ENCODE measurements around the gene PINLYP.

The PINLYP gene

GRCh38 chr19:43532962-43533545 lies 42.5 kb upstream of the PINLYP start, which contains the start of gene ZNF575:
TSS of gene ZNF575 (plus strand) at chr19:43533188. CDS start at chr19:43534423, 1,235 bp downstream.
- CTCF ChIA-PET = interaction anchor here (0.9 kb wide), 1 partner anchor 85 kb away, joined by 4 read pairs; no protein-coding TSS in a partner anchor
- TF ChIP-seq CTCF (conservative IDR thresholded peaks at IDR 0.05; ENCODE audit: low read depth) = no peak
- DNase-seq (ENCODE audit: low spot score) = peak; percentile 82
- peak within 1 kb of the TSS; percentile 98 for H3K27ac ChIP-seq
- POLR2A ChIA-PET (ENCODE audit: low non-redundant PET) = interaction anchor here (0.5 to 1.2 kb wide), 3 partner anchors 38 to 283 kb away, joined by 3 to 9 read pairs (median 3); no protein-coding TSS in a partner anchor

GRCh38 chr19:43533546-43534304 lies 41.9 kb upstream of the PINLYP start:
- ChIA-PET CTCF (interaction anchor here (0.6 kb wide), 1 partner anchor 10 kb away, joined by 5 read pairs; no protein-coding TSS in a partner anchor), POLR2A (ENCODE audit: low non-redundant PET) (no interaction called here)
- H3K27ac ChIP-seq = peak overlapping the region; percentile 98

GRCh38 chr19:43534305-43534815 lies 41.2 kb upstream of the PINLYP start:
- DNase-seq (ENCODE audit: low spot score) = no peak
- ChIA-PET CTCF (interaction anchor here (0.6 to 0.8 kb wide), 2 partner anchors 10 to 21 kb away, joined by 5 read pairs; no protein-coding TSS in a partner anchor), POLR2A (ENCODE audit: low non-redundant PET) (no interaction called here)
- TF ChIP-seq CTCF (conservative IDR thresholded peaks at IDR 0.05; ENCODE audit: low read depth) = no peak
- peak overlapping the region; percentile 98 for H3K27ac ChIP-seq

More at GRCh38 chr19:43533546-43534304, 41.9 kb upstream of the PINLYP start:
- no peak for TF ChIP-seq CTCF (conservative IDR thresholded peaks at IDR 0.05; ENCODE audit: low read depth)
- DNase-seq (ENCODE audit: low spot score) = peak; percentile 98

GRCh38 chr19:43534816-43535761 lies 40.5 kb upstream of the PINLYP start:
- DNase-seq (ENCODE audit: low spot score) = no peak
- no peak for TF ChIP-seq CTCF (conservative IDR thresholded peaks at IDR 0.05; ENCODE audit: low read depth)
- peak overlapping the region; percentile 98 for H3K27ac ChIP-seq
- ChIA-PET POLR2A (ENCODE audit: low non-redundant PET) (no interaction called here), CTCF (interaction anchor here (0.7 to 0.8 kb wide), 2 partner anchors 20 to 183 kb away, joined by 3 to 5 read pairs; no protein-coding TSS in a partner anchor)

- ChIA-PET CTCF (interaction anchor here (0.7 kb wide), 1 partner anchor 16 kb away, joined by 3 read pairs; no protein-coding TSS in a partner anchor), POLR2A (ENCODE audit: low non-redundant PET) (no interaction called here)
- H3K27ac ChIP-seq = no peak overlapping the region
- no peak for DNase-seq (ENCODE audit: low spot score)
- no peak for TF ChIP-seq CTCF (conservative IDR thresholded peaks at IDR 0.05; ENCODE audit: low read depth)
Observed at GRCh38 chr19:43538922-43539321, 36.7 kb upstream of the PINLYP start.

Data from RWPE1 (cell line).